Neural cell (in vitro differentiated cells): ENCODE results near the gene NHEJ1. TPM values are rescaled to one million over a fixed set of nuclear protein-coding genes. Genes with fewer than 3 reads are reported as not detected.
A peak's percentile ranks its signal among the peaks of the same experiment; 100 is the strongest.

Source experiments
- H2AFZ ChIP-seq: fragments of 200-600, 300-800 bp; sonication (generic), shearing (Covaris generic); 2 replicates; pipeline ENCODE4 v1.6.0; 2014; ENCODE audit warnings: low read depth, mild to moderate bottlenecking, antibody characterized with exemption, low read length, moderate library complexity
- H3F3A ChIP-seq: fragments of 200-600 bp; shearing (Covaris generic); 2 replicates; pipeline ENCODE4 v1.6.1; 2016; ENCODE audit warnings: mild to moderate bottlenecking, moderate library complexity, mixed read lengths, antibody characterized with exemption, low read length; ENCODE audit not compliant: insufficient read depth, poor library complexity, severe bottlenecking
- H3K27ac ChIP-seq: fragments of 200-600, 300-800 bp; sonication (generic), shearing (Covaris generic); 2 replicates; pipeline ENCODE4 v1.5.1; 2014; ENCODE audit warnings: mild to moderate bottlenecking, low read length, moderate library complexity
- H3K27me3 ChIP-seq: fragments of 300-800, 200-600 bp; sonication (generic), shearing (Covaris generic); 2 replicates; pipeline ENCODE4 v1.6.0; 2014; ENCODE audit warnings: mild to moderate bottlenecking, low read depth, low read length, moderate library complexity; ENCODE audit not compliant: insufficient read depth
- H3K36me3 ChIP-seq: fragments of 300-800, 200-600 bp; sonication (generic), shearing (Covaris generic); 2 replicates; pipeline ENCODE4 v1.5.1; 2014; ENCODE audit warnings: mild to moderate bottlenecking, antibody characterized with exemption, low read length, moderate library complexity; ENCODE audit not compliant: insufficient read depth
- H3K4me2 ChIP-seq: fragments of 300-800, 200-600 bp; sonication (generic), shearing (Covaris generic); 2 replicates; pipeline ENCODE4 v1.6.0; 2014; ENCODE audit warnings: mild to moderate bottlenecking, low read length
- H3K4me3 ChIP-seq: fragments of 300-800, 200-600 bp; sonication (generic), shearing (Covaris generic); 2 replicates; pipeline ENCODE4 v1.5.1; 2014; ENCODE audit warnings: mild to moderate bottlenecking, low read length, moderate library complexity
- H3K79me2 ChIP-seq: fragments of 200-600 bp; shearing (Covaris generic); replicated peaks from 2 replicates; pipeline ENCODE4 v1.6.0; 2014; ENCODE audit warnings: mild to moderate bottlenecking, low read length, moderate library complexity; ENCODE audit not compliant: insufficient read depth
- H3K9ac ChIP-seq: fragments of 300-800, 200-600 bp; sonication (generic), shearing (Covaris generic); 2 replicates; pipeline ENCODE4 v1.6.1; 2016; ENCODE audit warnings: mild to moderate bottlenecking, low read length, mixed read lengths
- H3K9me2 ChIP-seq: fragments of 200-600 bp; shearing (Covaris generic); 2 replicates; pipeline ENCODE4 v1.6.1; 2016; ENCODE audit warnings: mild to moderate bottlenecking, low read length, mixed read lengths; ENCODE audit not compliant: insufficient read depth
- H3K9me3 ChIP-seq: fragments of 200-600, 300-800 bp; sonication (generic), shearing (Covaris generic); 2 replicates; pipeline ENCODE4 v1.6.1; 2016; ENCODE audit warnings: mild to moderate bottlenecking, mixed run types, low read length, moderate library complexity, mixed read lengths
- H4K20me1 ChIP-seq: fragments of 200-600 bp; shearing (Covaris generic); 2 replicates; pipeline ENCODE4 v1.6.1; 2016; ENCODE audit warnings: mild to moderate bottlenecking, mixed run types; ENCODE audit not compliant: insufficient read depth
- CTCF ChIP-seq: fragments of 450-650 bp; IDR thresholded peaks from 2 replicates; pipeline ENCODE4 v1.5.1; 2014; ENCODE audit warnings: antibody characterized with exemption, mild to moderate bottlenecking, moderate library complexity; ENCODE audit not compliant: poor library complexity, severe bottlenecking
- EP300 ChIP-seq: fragments of 450-650 bp; conservative IDR thresholded peaks from 2 replicates; pipeline ENCODE4 v1.6.1; 2014; ENCODE audit warnings: antibody characterized with exemption, mild to moderate bottlenecking, moderate library complexity; ENCODE audit not compliant: poor library complexity, severe bottlenecking
- EZH2 ChIP-seq: fragments of 200-600, 300-800 bp; shearing (Covaris generic), sonication (generic); IDR thresholded peaks from 2 replicates; pipeline ENCODE4 v1.6.1; 2014; ENCODE audit warnings: antibody characterized with exemption, low read length, borderline replicate concordance, mild to moderate bottlenecking; ENCODE audit not compliant: insufficient read depth, poor library complexity, severe bottlenecking
- MXI1 ChIP-seq: fragments of 450-650 bp; conservative IDR thresholded peaks from 2 replicates; pipeline ENCODE4 v1.6.1; 2014; ENCODE audit warnings: antibody characterized with exemption, mild to moderate bottlenecking; ENCODE audit not compliant: poor library complexity, severe bottlenecking
- POLR2AphosphoS5 ChIP-seq: IDR thresholded peaks from 2 replicates; pipeline ENCODE4 v1.6.1; 2012
- RAD21 ChIP-seq: fragments of 450-650 bp; conservative IDR thresholded peaks from 2 replicates; pipeline ENCODE4 v1.6.1; 2014; ENCODE audit warnings: antibody characterized with exemption, mild to moderate bottlenecking, moderate library complexity
- REST ChIP-seq: IDR thresholded peaks from 2 replicates; pipeline ENCODE4 v1.6.1; 2012; ENCODE audit warnings: borderline replicate concordance
- SMC3 ChIP-seq: fragments of 450-650 bp; conservative IDR thresholded peaks from 2 replicates; pipeline ENCODE4 v1.6.1; 2014; ENCODE audit warnings: antibody characterized with exemption, mild to moderate bottlenecking, moderate library complexity; ENCODE audit not compliant: poor library complexity
- TAF1 ChIP-seq: IDR thresholded peaks from 2 replicates; pipeline ENCODE4 v1.6.1; 2012; ENCODE audit warnings: low read depth
- polyA plus RNA-seq: library from polyadenylated mRNA; depleted of rRNA; stranded (reverse); fragments of >200 nt; gene quantifications from 2 replicates; pipeline ENCODE4 v1.2.3, GENCODE V29; 2014

Gene NHEJ1
- polyA plus RNA-seq, 1 donor from 2014 or later, result 12.7 TPM

- Histone ChIP-seq H3K36me3 (no peaks in the 10 kb centered on the region), H3K27ac (no peak overlapping the region), H4K20me1 (no peaks in the 10 kb centered on the region), H3K4me3 (no peak overlapping the region), H3K79me2 (no peaks in the 10 kb centered on the region), H3K27me3 (no peaks in the 10 kb centered on the region), H3K9ac (no peak overlapping the region), H3K9me3 (no peaks in the 10 kb centered on the region), H3K9me2 (no peaks in the 10 kb centered on the region), H3K4me2 (no peak overlapping the region), H2AFZ (no peak overlapping the region), H3F3A (no peaks in the 10 kb centered on the region)
- no peak for TF ChIP-seq MXI1
- TF ChIP-seq POLR2AphosphoS5, result no peak
- no peak for TF ChIP-seq EZH2
- no peak for TF ChIP-seq CTCF
- no peak for TF ChIP-seq SMC3
- no peak for TF ChIP-seq REST
- no peak for TF ChIP-seq TAF1
- TF ChIP-seq EP300, result no peak
These were observed 3.2 kb downstream of the NHEJ1 start for GRCh38 chr2:219157396-219157795.

- no peaks in the 10 kb centered on the region for H3K36me3 ChIP-seq
- H3K79me2 ChIP-seq, result no peaks in the 10 kb centered on the region
- H3K9ac ChIP-seq, result no peak overlapping the region
These were observed 5.5 kb downstream of the NHEJ1 start for GRCh38 chr2:219155054-219155644.

More at GRCh38 chr2:219155054-219155644, 5.5 kb downstream of the NHEJ1 start:
- Histone ChIP-seq H3F3A (no peaks in the 10 kb centered on the region), H3K27ac (no peak overlapping the region), H4K20me1 (no peaks in the 10 kb centered on the region), H3K9me2 (no peaks in the 10 kb centered on the region), H3K4me3 (no peak overlapping the region), H2AFZ (no peak overlapping the region), H3K9me3 (no peaks in the 10 kb centered on the region), H3K4me2 (no peak overlapping the region), H3K27me3 (no peaks in the 10 kb centered on the region)
- TF ChIP-seq SMC3 (peak; percentile 83), EZH2 (no peak), CTCF (peak; percentile 77), RAD21 (peak; percentile 83), REST (no peak), POLR2AphosphoS5 (no peak), TAF1 (no peak), EP300 (no peak), MXI1 (no peak)
